Type B pancreatic cell (in vitro differentiated cells): ENCODE results near the gene GFER. TPM values are rescaled to one million over a fixed set of nuclear protein-coding genes. Genes with fewer than 3 reads are reported as not detected.
A peak's percentile ranks its signal among the peaks of the same experiment; 100 is the strongest.
"Not testable (repeated sequence)": the region's sequence is repeated elsewhere in the genome, so short reads cannot be mapped to it uniquely, and the experiment has no call there.

Source experiments
- DNase-seq: peaks from one replicate; pipeline ENCODE4 v3.0.0; 2021; ENCODE audit warnings: mixed read lengths; ENCODE audit not compliant: unreplicated experiment; ENCODE audit errors: extremely low spot score
- H3K27ac Mint-ChIP-seq: 2 replicates; pipeline ENCODE4 v1.8.0; 2021; ENCODE audit warnings: mild to moderate bottlenecking, mixed read lengths
- H3K27me3 Mint-ChIP-seq: 2 replicates; pipeline ENCODE4 v1.8.0; 2021; ENCODE audit warnings: mixed read lengths
- H3K36me3 Mint-ChIP-seq: 2 replicates; pipeline ENCODE4 v1.8.0; 2021; ENCODE audit warnings: mixed read lengths
- H3K4me1 Mint-ChIP-seq: one replicate; pipeline ENCODE4 v1.8.0; 2021; ENCODE audit warnings: mixed read lengths; ENCODE audit not compliant: unreplicated experiment
- H3K4me3 Mint-ChIP-seq: 2 replicates; pipeline ENCODE4 v1.8.0; 2021; ENCODE audit warnings: mild to moderate bottlenecking, mixed read lengths
- H3K9me3 Mint-ChIP-seq: 2 replicates; pipeline ENCODE4 v1.8.0; 2021; ENCODE audit warnings: mixed read lengths
- long read RNA-seq: library from polyadenylated mRNA; unstranded; transcript quantifications from one replicate; pipeline ENCODE4 v2.0.0, GENCODE V29; 2020
- total RNA-seq: library from RNA; stranded (reverse); gene quantifications from 2 replicates; pipeline ENCODE4 v1.2.1, GENCODE V29; 2021; ENCODE audit warnings: low replicate concordance
- TF ChIP-seq, protein P1 (sequence below): fragments of 200-600 bp; sonication (generic); conservative IDR thresholded peaks from 2 replicates; pipeline ENCODE4 v1.5.0; 2021; ENCODE audit warnings: antibody characterized with exemption, mild to moderate bottlenecking

The GFER gene
- total RNA-seq: 25.3 and 31.6 TPM in 2 replicates
- long read RNA-seq: 0 reads

DNA sequence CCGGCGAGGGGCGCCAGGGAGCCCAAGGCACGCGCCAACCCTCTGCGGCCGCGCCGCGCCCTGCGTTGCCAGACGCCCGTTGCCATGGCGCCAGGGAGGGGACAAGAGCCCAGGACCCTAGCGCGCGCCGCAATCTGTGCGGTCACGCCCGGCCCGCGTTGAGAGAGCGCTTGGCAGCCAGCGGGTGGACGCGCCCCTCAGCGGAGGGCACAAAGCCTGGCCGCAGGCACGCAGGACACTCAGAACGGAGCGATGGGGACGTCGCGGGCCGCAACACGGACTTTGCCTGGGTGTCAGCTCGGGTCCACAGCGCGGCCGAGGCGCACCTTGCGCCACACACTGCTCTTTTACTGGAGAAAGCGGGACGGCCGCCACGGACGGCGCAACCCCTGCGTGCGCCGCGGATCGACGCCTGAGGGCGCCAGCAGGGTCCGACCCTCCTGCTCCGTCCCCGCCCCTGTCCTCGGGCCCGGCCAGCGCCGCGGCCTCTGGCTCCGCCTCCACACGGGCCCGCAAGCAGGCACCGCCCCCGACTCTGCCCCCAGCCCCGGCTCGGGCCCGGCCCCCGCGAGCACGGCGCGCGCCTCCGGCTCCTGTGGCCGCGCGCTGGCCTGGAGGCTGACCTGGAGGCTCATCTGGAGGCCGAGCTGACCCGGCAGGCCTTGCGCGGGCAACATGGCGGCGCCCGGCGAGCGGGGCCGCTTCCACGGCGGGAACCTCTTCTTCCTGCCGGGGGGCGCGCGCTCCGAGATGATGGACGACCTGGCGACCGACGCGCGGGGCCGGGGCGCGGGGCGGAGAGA lies at the start of gene GFER:
TSS of gene GFER (plus strand) at position 650 of the 803 bp plus-strand sequence. CDS start at position 676, 26 bp downstream.
- Mint-ChIP-seq H3K27me3 (peaks cover 49% of the 10 kb centered on the region), H3K4me1 (peaks cover 11% of the 10 kb centered on the region), H3K27ac (peak within 1 kb of the TSS; percentile 62), H3K9me3 (no peaks in the 10 kb centered on the region), H3K4me3 (peak within 1 kb of the TSS; percentile 89), H3K36me3 (peaks cover 3% of the 10 kb centered on the region)
- peak; percentile 97 for DNase-seq
- TF ChIP-seq, protein P1, sequence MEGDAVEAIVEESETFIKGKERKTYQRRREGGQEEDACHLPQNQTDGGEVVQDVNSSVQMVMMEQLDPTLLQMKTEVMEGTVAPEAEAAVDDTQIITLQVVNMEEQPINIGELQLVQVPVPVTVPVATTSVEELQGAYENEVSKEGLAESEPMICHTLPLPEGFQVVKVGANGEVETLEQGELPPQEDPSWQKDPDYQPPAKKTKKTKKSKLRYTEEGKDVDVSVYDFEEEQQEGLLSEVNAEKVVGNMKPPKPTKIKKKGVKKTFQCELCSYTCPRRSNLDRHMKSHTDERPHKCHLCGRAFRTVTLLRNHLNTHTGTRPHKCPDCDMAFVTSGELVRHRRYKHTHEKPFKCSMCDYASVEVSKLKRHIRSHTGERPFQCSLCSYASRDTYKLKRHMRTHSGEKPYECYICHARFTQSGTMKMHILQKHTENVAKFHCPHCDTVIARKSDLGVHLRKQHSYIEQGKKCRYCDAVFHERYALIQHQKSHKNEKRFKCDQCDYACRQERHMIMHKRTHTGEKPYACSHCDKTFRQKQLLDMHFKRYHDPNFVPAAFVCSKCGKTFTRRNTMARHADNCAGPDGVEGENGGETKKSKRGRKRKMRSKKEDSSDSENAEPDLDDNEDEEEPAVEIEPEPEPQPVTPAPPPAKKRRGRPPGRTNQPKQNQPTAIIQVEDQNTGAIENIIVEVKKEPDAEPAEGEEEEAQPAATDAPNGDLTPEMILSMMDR: peak; percentile 50

DNA sequence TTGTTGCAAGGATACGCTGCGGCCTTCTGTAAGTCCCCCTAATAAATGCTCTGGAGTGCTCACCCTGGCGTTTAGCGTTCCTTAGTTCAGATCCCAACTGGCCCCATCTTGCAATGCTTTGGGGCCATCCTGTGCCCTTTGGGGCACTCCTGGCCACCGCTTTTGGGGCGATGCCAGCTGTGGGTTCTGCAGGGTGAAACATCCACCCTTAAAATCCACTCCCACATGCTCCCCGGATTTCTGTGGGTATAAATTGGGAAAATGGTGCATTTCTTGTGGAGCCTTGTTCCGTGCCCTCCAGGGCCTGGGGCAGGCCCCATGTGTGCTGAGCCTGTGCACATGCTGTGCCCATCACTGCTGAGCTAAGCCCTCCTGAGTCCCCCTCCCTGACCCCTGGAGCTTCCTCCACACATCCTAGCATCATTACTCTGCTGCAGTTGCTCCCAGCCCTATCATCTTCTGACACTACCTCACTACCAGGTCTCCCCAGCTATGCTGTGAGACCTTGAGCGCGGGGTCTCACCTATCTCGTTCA lies 47.0 kb upstream of the GFER start:
- no peak overlapping the region for H3K27ac Mint-ChIP-seq
- no peaks in the 10 kb centered on the region for H3K36me3 Mint-ChIP-seq
- DNase-seq: no peak
- H3K27me3 Mint-ChIP-seq: no peaks in the 10 kb centered on the region
- no peak overlapping the region for H3K4me3 Mint-ChIP-seq
- TF ChIP-seq, protein P1: no peak
- no peaks in the 10 kb centered on the region for H3K9me3 Mint-ChIP-seq
- no peaks in the 10 kb centered on the region for H3K4me1 Mint-ChIP-seq

DNA sequence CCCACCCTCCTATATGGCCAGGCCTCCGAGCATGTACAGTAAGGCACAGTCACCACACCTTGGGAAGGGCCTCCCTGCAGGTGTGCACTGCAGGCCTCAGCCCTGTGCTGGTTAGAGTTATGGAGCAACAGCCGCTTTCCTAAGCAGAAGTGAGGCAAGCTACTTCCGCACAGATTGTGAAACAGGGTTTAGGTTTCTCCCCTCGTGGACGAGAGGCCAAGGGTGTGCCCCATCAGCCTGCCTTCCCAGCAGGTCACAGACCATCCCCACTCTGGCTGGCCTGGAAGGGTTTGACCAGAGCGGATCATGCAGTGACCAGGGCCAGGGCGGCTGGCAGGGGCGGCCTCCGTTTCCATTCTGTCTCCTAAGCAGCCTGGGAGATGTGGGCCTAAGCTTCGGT lies 45.7 kb upstream of the GFER start:
- no peaks in the 10 kb centered on the region for H3K4me1 Mint-ChIP-seq
- no peaks in the 10 kb centered on the region for H3K27me3 Mint-ChIP-seq
- TF ChIP-seq, protein P1: no peak
- no peak overlapping the region for H3K27ac Mint-ChIP-seq
- H3K9me3 Mint-ChIP-seq: no peaks in the 10 kb centered on the region
- DNase-seq: no peak
- no peak overlapping the region for H3K4me3 Mint-ChIP-seq
- H3K36me3 Mint-ChIP-seq: no peaks in the 10 kb centered on the region

DNA sequence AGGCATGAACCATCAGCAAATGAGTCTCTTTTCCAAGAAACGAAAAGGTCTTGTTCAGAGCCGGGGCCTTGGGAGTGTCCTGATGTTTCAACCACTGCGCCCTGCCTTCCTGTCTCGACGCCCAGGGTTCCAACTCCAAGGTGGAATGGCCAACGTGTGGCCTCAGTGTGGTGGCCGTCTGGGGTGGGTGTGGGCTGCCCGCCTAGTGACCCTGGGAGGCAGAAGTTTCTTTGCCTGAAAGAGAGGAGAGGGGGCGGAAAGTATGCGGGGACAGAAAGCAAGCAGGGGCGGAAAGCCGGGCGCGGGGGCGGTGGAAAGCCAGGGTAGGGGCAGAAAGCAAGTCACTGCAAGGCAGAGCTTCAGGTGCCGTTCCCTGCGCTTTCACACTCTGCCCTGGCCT lies 45.1 kb upstream of the GFER start:
- peaks cover 4% of the 10 kb centered on the region for H3K4me1 Mint-ChIP-seq
- H3K27ac Mint-ChIP-seq: no peak overlapping the region
- H3K4me3 Mint-ChIP-seq: no peak overlapping the region
- no peaks in the 10 kb centered on the region for H3K9me3 Mint-ChIP-seq
- TF ChIP-seq, protein P1: no peak
- no peaks in the 10 kb centered on the region for H3K36me3 Mint-ChIP-seq
- DNase-seq: no peak
- H3K27me3 Mint-ChIP-seq: no peaks in the 10 kb centered on the region

DNA sequence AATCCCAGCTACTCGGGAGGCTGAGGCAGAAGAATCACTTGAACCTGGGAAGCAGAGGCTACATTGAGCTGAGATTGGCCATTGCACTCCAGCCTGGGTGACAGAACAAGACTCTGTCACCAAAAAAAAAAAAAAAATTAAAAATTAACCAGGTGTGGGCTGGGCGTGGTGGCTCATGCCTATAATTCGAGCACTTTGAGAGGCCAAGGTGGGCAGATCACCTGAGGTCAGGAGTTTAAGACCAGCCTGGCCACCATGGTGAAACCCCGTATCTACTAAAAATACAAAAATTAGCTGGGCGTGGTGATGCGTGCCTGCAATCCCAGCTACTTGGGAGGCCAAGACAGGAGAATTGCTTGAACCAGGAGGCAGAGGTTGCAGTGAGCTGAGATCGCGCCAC lies 44.2 kb upstream of the GFER start:
- H3K9me3 Mint-ChIP-seq, H3K27ac Mint-ChIP-seq, H3K4me1 Mint-ChIP-seq, DNase-seq, H3K36me3 Mint-ChIP-seq, H3K27me3 Mint-ChIP-seq: not testable (repeated sequence)
- peak overlapping the region; percentile 45 for H3K4me3 Mint-ChIP-seq
